Non-pigmented ciliary epithelial cell (primary cell): Measurements from ENCODE around the gene RIMBP3C.
"Not testable (repeated sequence)": the region's sequence is repeated elsewhere in the genome, so short reads cannot be mapped to it uniquely, and the experiment has no call there.

Experiments used
- DNase-seq: peaks from one replicate; pipeline ENCODE4 v3.0.0-alpha.2; 2010; ENCODE audit warnings: low read depth

RIMBP3C gene

GRCh38 chr22:21551361-21551760, at the start of gene RIMBP3C:
TSS of gene RIMBP3C (minus strand) at chr22:21551461. CDS start at chr22:21550976, 485 bp downstream.
- not testable (repeated sequence) for DNase-seq

GRCh38 chr22:21599053-21599893, 48.0 kb upstream of the RIMBP3C start:
- DNase-seq = no peak

- no peak for DNase-seq
Observed at GRCh38 chr22:21598302-21598701, 47.0 kb upstream of the RIMBP3C start.

DNA sequence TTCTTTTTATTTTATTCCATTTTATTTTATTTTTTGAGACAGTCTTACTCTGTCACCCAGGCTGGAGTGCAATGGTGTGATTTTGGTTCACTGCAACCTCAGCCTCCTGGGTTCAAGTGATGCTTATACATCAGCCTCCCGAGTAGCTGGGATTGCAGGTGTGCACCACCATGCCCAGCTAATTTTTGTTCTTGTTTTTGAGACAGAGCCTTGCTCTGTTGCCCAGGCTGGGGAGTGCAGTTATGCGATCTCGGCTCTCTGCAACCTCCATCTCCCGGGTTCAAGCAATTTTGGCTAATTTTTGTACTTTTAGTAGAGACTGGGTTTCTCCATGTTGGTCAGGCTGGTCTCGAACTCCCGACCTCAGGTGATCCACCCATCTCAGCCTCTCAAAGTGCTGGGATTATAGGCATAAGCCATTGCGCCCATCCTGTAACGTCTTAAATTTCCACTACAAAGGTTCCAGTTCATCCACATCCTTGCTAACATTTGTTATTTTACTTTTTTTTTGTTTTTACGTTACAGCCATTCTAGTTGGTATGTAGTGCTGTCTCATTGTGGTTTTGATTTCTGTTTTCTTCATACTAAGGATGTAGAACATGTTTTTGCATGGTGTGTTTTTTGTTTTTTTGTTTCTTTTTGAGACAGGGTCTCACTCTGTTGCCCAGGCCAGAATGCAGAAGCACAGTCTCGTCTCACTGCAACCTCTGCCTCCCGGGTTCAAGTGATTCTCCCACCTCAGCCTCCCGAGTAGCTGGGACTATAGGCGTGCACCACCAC, 45.3 kb upstream of the RIMBP3C start:
- DNase-seq = not testable (repeated sequence)

DNA sequence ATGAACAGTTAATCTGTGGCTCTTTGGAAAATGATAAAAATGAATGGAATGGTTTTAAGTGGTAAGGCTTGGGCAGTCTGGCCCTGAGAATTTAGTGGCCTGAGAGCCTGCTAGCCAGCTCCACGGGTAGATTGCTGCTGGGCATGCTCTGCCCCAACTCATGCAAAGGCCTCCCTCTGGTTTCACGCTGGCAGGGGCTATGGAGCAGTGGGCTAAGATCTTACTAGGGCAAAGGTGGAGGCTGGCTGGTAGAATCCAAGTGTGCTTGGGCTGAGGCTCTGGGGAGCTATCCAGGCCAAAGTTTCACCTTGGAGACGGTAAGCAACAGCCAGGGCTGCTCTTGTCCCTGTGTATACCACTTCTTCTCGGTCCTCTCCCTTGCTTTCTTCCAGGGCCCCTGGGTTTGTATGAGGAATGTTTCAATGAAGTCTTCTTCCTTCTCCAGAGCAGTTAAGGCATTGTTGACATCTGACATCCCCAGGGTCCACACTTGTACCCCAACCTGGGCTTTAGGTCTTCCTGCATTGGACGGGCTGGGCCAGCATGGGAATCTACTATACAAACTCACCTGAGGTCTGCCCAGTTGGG, 43.7 kb upstream of the RIMBP3C start:
- no peak for DNase-seq

- no peak for DNase-seq
Observed at GRCh38 chr22:21593406-21594232, 42.4 kb upstream of the RIMBP3C start.

- no peak for DNase-seq
Observed at GRCh38 chr22:21592422-21592821, 41.2 kb upstream of the RIMBP3C start.

DNA sequence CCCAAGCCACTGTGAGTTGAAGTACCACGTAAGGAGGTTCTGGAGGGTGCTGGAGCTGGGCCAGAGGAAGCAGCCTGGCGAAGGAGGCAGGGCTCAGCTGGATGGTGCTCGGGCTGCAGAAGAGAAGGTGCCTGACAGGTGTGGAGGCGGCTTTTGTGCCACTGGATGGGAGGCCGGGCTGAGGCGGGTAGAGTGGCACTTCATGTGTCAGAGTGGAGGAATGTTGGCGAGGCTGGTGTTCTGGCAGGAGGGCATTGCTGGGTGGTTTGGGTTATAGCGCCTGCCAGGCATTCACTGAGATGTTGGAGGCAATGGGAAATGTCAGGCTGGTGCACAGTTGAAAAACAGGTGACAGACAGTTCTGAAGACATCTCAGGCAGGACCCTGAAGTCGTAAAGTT, 40.4 kb upstream of the RIMBP3C start:
- no peak for DNase-seq

GRCh38 chr22:21590809-21591641, 39.8 kb upstream of the RIMBP3C start:
- no peak for DNase-seq

DNA sequence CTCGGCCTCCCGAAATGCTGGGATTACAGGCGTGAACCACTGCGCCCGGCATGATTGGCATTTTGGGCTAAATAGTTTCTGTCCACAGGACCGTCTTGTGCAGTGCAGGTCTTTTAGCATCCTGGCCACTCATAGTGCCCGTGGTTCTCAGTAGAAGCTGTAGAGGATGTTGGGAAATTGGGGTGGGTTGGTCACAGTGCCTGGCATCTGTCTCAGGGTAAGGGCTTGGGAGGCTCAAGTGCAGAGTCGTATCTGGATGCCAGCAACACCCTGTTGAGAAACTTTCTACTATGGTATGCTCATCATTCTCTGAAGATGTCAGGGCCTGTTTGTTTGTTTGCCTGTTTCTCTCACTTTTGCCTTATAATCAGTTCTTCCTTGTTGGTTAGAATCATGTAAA, 38.1 kb upstream of the RIMBP3C start:
- DNase-seq = no peak

- DNase-seq = no peak
Observed at GRCh38 chr22:21587803-21588611, 36.7 kb upstream of the RIMBP3C start.

DNA sequence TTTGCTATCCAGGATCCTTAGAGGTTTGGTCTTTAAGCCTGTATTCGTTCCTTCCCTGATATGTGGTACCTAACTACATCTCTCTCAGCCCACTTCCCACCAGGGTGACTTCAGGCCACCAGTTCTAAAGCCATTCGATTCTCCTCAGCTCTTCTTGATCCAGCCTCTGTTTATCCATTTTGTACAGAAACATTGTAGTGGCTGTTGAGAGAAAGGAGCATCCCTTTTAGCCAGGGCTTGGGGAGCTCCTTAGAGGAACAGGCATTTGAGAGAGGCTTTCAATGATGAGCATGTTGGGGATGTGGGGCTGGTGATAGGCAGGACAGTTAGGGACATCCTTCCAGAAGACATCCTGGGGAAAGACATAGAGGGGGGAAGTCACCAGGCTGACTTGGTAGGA, 34.1 kb upstream of the RIMBP3C start:
- DNase-seq = no peak

GRCh38 chr22:21582801-21583740, 31.8 kb upstream of the RIMBP3C start:
- no peak for DNase-seq

- not testable (repeated sequence) for DNase-seq
Observed at GRCh38 chr22:21581009-21581713, 29.9 kb upstream of the RIMBP3C start.

- not testable (repeated sequence) for DNase-seq
Observed at GRCh38 chr22:21580623-21581007, 29.4 kb upstream of the RIMBP3C start.

- no peak for DNase-seq
Observed at GRCh38 chr22:21579474-21579851, 28.2 kb upstream of the RIMBP3C start.

GRCh38 chr22:21573750-21574494, 22.7 kb upstream of the RIMBP3C start:
- no peak for DNase-seq

- no peak for DNase-seq
Observed at GRCh38 chr22:21573293-21573734, 22.1 kb upstream of the RIMBP3C start.
